ENCODE data around the gene PCCA. TPM values are rescaled to one million over a fixed set of nuclear protein-coding genes. Genes with fewer than 3 reads are reported as not detected.

Gene PCCA
- total and polyA plus RNA-seq, 4 donors: 30.1 to 160 (median 76.3) TPM

DNA sequence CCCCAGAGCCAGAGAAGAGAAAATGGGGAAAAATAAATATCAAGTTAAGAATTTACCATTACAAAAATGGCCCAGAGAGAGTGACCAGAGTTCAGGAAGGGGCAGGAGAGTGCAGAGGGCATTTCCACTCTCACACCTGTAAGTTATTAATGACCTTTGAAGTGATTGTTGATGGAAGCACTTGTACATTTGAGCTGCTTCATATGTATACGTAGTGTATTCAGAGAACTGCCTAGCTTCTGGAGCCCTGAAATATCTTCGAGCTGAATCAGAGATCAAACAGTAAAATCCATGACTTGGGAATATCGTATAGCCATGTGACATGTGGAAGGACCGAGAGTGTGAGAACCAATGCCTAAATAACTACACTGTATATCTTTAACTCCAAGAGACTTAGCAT lies 49.2 kb upstream of the PCCA start:
- TF ChIP-seq SP1 (IDR thresholded peaks at IDR 0.05) (no peak), JUND (IDR thresholded peaks at IDR 0.05) (no peak), HNF4A (conservative IDR thresholded peaks at IDR 0.05) (peak; percentile 9 to 46), RXRA (IDR thresholded peaks at IDR 0.05) (peak; percentile 30 to 52), FOXA1 (IDR thresholded peaks at IDR 0.05) (no peak), TAF1 (conservative IDR thresholded peaks at IDR 0.05) (no peak), EGR1 (IDR thresholded peaks at IDR 0.05; ENCODE audit: low read depth in 2 of 2) (no peak), RAD21 (IDR thresholded peaks at IDR 0.05) (peak in 1 of 2 donors; percentile 0), YY1 (IDR thresholded peaks at IDR 0.05) (peak; percentile 38), HNF4G (IDR thresholded peaks at IDR 0.05) (no peak)
- TF ChIP-seq, protein P1, sequence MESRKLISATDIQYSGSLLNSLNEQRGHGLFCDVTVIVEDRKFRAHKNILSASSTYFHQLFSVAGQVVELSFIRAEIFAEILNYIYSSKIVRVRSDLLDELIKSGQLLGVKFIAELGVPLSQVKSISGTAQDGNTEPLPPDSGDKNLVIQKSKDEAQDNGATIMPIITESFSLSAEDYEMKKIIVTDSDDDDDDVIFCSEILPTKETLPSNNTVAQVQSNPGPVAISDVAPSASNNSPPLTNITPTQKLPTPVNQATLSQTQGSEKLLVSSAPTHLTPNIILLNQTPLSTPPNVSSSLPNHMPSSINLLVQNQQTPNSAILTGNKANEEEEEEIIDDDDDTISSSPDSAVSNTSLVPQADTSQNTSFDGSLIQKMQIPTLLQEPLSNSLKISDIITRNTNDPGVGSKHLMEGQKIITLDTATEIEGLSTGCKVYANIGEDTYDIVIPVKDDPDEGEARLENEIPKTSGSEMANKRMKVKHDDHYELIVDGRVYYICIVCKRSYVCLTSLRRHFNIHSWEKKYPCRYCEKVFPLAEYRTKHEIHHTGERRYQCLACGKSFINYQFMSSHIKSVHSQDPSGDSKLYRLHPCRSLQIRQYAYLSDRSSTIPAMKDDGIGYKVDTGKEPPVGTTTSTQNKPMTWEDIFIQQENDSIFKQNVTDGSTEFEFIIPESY (IDR thresholded peaks at IDR 0.05): no peak
- TF ChIP-seq, protein P2, sequence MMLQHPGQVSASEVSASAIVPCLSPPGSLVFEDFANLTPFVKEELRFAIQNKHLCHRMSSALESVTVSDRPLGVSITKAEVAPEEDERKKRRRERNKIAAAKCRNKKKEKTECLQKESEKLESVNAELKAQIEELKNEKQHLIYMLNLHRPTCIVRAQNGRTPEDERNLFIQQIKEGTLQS (IDR thresholded peaks at IDR 0.05): no peak
- TF ChIP-seq, protein P3, sequence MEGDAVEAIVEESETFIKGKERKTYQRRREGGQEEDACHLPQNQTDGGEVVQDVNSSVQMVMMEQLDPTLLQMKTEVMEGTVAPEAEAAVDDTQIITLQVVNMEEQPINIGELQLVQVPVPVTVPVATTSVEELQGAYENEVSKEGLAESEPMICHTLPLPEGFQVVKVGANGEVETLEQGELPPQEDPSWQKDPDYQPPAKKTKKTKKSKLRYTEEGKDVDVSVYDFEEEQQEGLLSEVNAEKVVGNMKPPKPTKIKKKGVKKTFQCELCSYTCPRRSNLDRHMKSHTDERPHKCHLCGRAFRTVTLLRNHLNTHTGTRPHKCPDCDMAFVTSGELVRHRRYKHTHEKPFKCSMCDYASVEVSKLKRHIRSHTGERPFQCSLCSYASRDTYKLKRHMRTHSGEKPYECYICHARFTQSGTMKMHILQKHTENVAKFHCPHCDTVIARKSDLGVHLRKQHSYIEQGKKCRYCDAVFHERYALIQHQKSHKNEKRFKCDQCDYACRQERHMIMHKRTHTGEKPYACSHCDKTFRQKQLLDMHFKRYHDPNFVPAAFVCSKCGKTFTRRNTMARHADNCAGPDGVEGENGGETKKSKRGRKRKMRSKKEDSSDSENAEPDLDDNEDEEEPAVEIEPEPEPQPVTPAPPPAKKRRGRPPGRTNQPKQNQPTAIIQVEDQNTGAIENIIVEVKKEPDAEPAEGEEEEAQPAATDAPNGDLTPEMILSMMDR (IDR thresholded peaks at IDR 0.05; ENCODE audit: low read depth, low read length, missing input control): no peak
- TF ChIP-seq, protein P4, sequence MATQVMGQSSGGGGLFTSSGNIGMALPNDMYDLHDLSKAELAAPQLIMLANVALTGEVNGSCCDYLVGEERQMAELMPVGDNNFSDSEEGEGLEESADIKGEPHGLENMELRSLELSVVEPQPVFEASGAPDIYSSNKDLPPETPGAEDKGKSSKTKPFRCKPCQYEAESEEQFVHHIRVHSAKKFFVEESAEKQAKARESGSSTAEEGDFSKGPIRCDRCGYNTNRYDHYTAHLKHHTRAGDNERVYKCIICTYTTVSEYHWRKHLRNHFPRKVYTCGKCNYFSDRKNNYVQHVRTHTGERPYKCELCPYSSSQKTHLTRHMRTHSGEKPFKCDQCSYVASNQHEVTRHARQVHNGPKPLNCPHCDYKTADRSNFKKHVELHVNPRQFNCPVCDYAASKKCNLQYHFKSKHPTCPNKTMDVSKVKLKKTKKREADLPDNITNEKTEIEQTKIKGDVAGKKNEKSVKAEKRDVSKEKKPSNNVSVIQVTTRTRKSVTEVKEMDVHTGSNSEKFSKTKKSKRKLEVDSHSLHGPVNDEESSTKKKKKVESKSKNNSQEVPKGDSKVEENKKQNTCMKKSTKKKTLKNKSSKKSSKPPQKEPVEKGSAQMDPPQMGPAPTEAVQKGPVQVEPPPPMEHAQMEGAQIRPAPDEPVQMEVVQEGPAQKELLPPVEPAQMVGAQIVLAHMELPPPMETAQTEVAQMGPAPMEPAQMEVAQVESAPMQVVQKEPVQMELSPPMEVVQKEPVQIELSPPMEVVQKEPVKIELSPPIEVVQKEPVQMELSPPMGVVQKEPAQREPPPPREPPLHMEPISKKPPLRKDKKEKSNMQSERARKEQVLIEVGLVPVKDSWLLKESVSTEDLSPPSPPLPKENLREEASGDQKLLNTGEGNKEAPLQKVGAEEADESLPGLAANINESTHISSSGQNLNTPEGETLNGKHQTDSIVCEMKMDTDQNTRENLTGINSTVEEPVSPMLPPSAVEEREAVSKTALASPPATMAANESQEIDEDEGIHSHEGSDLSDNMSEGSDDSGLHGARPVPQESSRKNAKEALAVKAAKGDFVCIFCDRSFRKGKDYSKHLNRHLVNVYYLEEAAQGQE (IDR thresholded peaks at IDR 0.05): no peak
- Histone ChIP-seq H3K27ac (ENCODE audit: low read depth in 1 of 2, low read length in 2 of 2) (no peak overlapping the region), H3K4me1 (ENCODE audit: control insufficient read depth in 4 of 4, insufficient read depth in 4 of 4, low read length in 3 of 4) (peaks cover 0 to 8% (median 0%) of the 10 kb centered on the region in 4 donors), H3K9ac (ENCODE audit: low read depth in 1 of 2, low read length in 2 of 2) (no peak overlapping the region), H3K9me3 (ENCODE audit: control insufficient read depth in 4 of 4, low read length in 3 of 4) (no peaks in the 10 kb centered on the region), H3K27me3 (ENCODE audit: control insufficient read depth in 4 of 4, insufficient read depth in 4 of 4, low read length in 3 of 4) (no peaks in the 10 kb centered on the region), H3K36me3 (ENCODE audit: control insufficient read depth in 4 of 4, insufficient read depth in 3 of 4, low read depth in 1 of 4, low read length in 3 of 4) (no peaks in the 10 kb centered on the region), H3K4me3 (ENCODE audit: low read depth in 1 of 3, low read length in 3 of 3) (no peak overlapping the region)
- no peak for DNase-seq (ENCODE audit: low spot score)
- WGBS: 38% methylated on average over 4 of the region's 4 CpGs

DNA sequence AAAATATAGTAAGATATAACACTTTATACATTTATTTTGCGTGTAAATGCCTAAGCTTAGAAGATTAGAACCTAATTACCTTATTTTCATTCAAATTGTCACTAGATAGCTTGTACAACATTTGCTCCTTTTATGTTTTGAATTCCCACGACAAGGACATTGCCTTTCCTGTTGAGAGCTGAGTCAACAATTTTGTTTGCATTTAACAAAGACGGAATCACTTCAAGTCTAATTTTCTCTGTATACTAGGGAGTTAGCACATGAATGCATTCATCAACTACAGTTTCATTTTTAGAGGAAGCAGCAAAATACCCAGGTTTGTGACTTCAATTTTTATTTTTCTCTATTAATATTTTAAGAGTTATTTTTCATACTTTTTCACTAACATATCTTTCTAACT lies 48.7 kb upstream of the PCCA start:
- Histone ChIP-seq H3K9ac (ENCODE audit: low read depth in 1 of 2, low read length in 2 of 2) (no peak overlapping the region), H3K27ac (ENCODE audit: low read depth in 1 of 2, low read length in 2 of 2) (peak overlapping the region in 1 of 2 donors; percentile 35), H3K27me3 (ENCODE audit: control insufficient read depth in 4 of 4, insufficient read depth in 4 of 4, low read length in 3 of 4) (no peaks in the 10 kb centered on the region), H3K9me3 (ENCODE audit: control insufficient read depth in 4 of 4, low read length in 3 of 4) (no peaks in the 10 kb centered on the region), H3K36me3 (ENCODE audit: control insufficient read depth in 4 of 4, insufficient read depth in 3 of 4, low read depth in 1 of 4, low read length in 3 of 4) (no peaks in the 10 kb centered on the region), H3K4me3 (ENCODE audit: low read depth in 1 of 3, low read length in 3 of 3) (no peak overlapping the region), H3K4me1 (ENCODE audit: control insufficient read depth in 4 of 4, insufficient read depth in 4 of 4, low read length in 3 of 4) (peaks cover 0 to 8% (median 0%) of the 10 kb centered on the region in 4 donors)
- DNase-seq (ENCODE audit: low spot score): no peak
- WGBS: 25% methylated on average over 3 of the region's 3 CpGs
- TF ChIP-seq, protein P2 (IDR thresholded peaks at IDR 0.05): no peak
- TF ChIP-seq, protein P5, sequence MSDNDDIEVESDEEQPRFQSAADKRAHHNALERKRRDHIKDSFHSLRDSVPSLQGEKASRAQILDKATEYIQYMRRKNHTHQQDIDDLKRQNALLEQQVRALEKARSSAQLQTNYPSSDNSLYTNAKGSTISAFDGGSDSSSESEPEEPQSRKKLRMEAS (IDR thresholded peaks at IDR 0.05): no peak
- TF ChIP-seq HNF4G (IDR thresholded peaks at IDR 0.05) (no peak), RXRA (IDR thresholded peaks at IDR 0.05) (no peak), FOXA2 (IDR thresholded peaks at IDR 0.05) (no peak), SP1 (IDR thresholded peaks at IDR 0.05) (no peak), FOXA1 (IDR thresholded peaks at IDR 0.05) (no peak), GABPA (IDR thresholded peaks at IDR 0.05 in 1 of 2, conservative IDR thresholded peaks at IDR 0.05 in 1 of 2) (no peak), RAD21 (IDR thresholded peaks at IDR 0.05) (no peak), HNF4A (conservative IDR thresholded peaks at IDR 0.05) (no peak), JUND (IDR thresholded peaks at IDR 0.05) (no peak), TAF1 (conservative IDR thresholded peaks at IDR 0.05) (no peak)
- TF ChIP-seq, protein P3 (IDR thresholded peaks at IDR 0.05; ENCODE audit: low read depth, low read length, missing input control): no peak
- TF ChIP-seq, protein P4 (IDR thresholded peaks at IDR 0.05): no peak

Data from liver (tissue), 9 donors.